Colonic mucosa (tissue), 4 donors: ENCODE results near the gene SFMBT1. TPM values are rescaled to one million over a fixed set of nuclear protein-coding genes. Genes with fewer than 3 reads are reported as not detected.

Experiments
- DNase-seq: peaks from one replicate; pipeline ENCODE4 v3.0.0-alpha.2; 2020
- H3K27ac ChIP-seq: fragments of 200-600 bp; one replicate; pipeline ENCODE4 v1.8.0; 2021
- H3K27me3 ChIP-seq: fragments of 200-600 bp; one replicate; pipeline ENCODE4 v1.8.0; 2021
- H3K36me3 ChIP-seq: fragments of 200-600 bp; one replicate; pipeline ENCODE4 v1.8.0; 2021
- H3K4me1 ChIP-seq: fragments of 200-600 bp; one replicate; pipeline ENCODE4 v1.8.0; 2021; ENCODE audit warnings: mild to moderate bottlenecking
- H3K4me3 ChIP-seq: fragments of 200-600 bp; one replicate; pipeline ENCODE4 v1.8.0; 2021
- H3K9ac ChIP-seq, 2 donors: one replicate each; pipeline ENCODE4 v1.7.0; 2013; ENCODE audit warnings: control low read depth in 2 of 2, low read depth in 2 of 2, low read length in 2 of 2
- H3K9me3 ChIP-seq: fragments of 200-600 bp; one replicate; pipeline ENCODE4 v1.8.0; 2021
- intact Hi-C: fragments of 100-400 bp; cut with DNase I; formaldehyde crosslinking; loops from one replicate; pipeline ENCODE4 v1.14.1; 2022
- total RNA-seq, 2 donors: library from RNA; stranded (reverse); fragmentation: NEBNext Ultra II Directional in 1 of 2; extraction: Animal tissue kit (Norgen Biotek cat#: 25700) in 1 of 2; gene quantifications; one replicate each; pipeline ENCODE4 v1.2.1, GENCODE V29; 2021
- TF ChIP-seq, protein P1 (sequence below): fragments of 200-600 bp; IDR thresholded peaks from one replicate; pipeline ENCODE4 v1.8.0; 2022; ENCODE audit warnings: antibody characterized with exemption, mild to moderate bottlenecking
- donor health status: healthy.
- donor health status: DM: no; HTN: no; CAD: no.
- donor health status: DM: no; HTN: no; CAD: no.

Gene SFMBT1
- total RNA-seq, 2 donors from 2014 or later: 19.4 to 30.8 TPM

GRCh38 chr3:53032609-53033008 is 13.3 kb downstream of the SFMBT1 start:
- intact Hi-C loops: no loop called here
- Histone ChIP-seq H3K4me3 (no peak overlapping the region), H3K9ac (no peak overlapping the region), H3K4me1 (no peaks in the 10 kb centered on the region), H3K9me3 (no peaks in the 10 kb centered on the region), H3K27me3 (no peaks in the 10 kb centered on the region), H3K36me3 (no peaks in the 10 kb centered on the region), H3K27ac (no peak overlapping the region)
- TF ChIP-seq, protein P1, sequence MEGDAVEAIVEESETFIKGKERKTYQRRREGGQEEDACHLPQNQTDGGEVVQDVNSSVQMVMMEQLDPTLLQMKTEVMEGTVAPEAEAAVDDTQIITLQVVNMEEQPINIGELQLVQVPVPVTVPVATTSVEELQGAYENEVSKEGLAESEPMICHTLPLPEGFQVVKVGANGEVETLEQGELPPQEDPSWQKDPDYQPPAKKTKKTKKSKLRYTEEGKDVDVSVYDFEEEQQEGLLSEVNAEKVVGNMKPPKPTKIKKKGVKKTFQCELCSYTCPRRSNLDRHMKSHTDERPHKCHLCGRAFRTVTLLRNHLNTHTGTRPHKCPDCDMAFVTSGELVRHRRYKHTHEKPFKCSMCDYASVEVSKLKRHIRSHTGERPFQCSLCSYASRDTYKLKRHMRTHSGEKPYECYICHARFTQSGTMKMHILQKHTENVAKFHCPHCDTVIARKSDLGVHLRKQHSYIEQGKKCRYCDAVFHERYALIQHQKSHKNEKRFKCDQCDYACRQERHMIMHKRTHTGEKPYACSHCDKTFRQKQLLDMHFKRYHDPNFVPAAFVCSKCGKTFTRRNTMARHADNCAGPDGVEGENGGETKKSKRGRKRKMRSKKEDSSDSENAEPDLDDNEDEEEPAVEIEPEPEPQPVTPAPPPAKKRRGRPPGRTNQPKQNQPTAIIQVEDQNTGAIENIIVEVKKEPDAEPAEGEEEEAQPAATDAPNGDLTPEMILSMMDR: no peak
- DNase-seq: no peak

GRCh38 chr3:53030619-53031449 is 15.0 kb downstream of the SFMBT1 start:
- intact Hi-C loops: no loop called here
- TF ChIP-seq, protein P1: no peak
- DNase-seq: peak; percentile 68
- H3K4me3 ChIP-seq: no peak overlapping the region
- no peaks in the 10 kb centered on the region for H3K27me3 ChIP-seq
- H3K4me1 ChIP-seq: no peaks in the 10 kb centered on the region
- no peak overlapping the region for H3K27ac ChIP-seq
- no peak overlapping the region for H3K9ac ChIP-seq
- no peaks in the 10 kb centered on the region for H3K9me3 ChIP-seq
- H3K36me3 ChIP-seq: no peaks in the 10 kb centered on the region

DNA sequence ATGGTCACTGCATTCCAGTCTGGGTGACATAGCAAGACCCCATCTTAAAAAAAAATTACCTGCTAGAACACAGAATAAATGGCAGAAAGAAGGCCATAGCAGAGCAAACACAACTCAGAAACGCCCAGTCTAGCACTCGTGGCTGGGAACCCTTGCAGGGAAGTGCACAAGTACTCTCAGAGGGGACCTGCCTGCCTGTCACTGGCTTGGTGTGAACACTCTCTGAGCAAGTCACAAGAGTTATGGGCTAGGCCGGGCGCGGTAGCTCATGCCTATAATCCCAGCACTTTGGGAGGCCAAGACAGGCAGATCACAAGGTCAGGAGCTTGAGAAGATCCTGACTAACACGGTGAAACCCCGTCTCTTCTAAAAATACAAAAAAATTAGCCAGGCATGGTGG is 17.2 kb downstream of the SFMBT1 start:
- no peaks in the 10 kb centered on the region for H3K27me3 ChIP-seq
- H3K9ac ChIP-seq: no peak overlapping the region
- H3K27ac ChIP-seq: no peak overlapping the region
- TF ChIP-seq, protein P1: no peak
- no peaks in the 10 kb centered on the region for H3K36me3 ChIP-seq
- no peak overlapping the region for H3K4me3 ChIP-seq
- H3K9me3 ChIP-seq: no peaks in the 10 kb centered on the region
- DNase-seq: no peak
- intact Hi-C loops: no loop called here
- no peaks in the 10 kb centered on the region for H3K4me1 ChIP-seq

DNA sequence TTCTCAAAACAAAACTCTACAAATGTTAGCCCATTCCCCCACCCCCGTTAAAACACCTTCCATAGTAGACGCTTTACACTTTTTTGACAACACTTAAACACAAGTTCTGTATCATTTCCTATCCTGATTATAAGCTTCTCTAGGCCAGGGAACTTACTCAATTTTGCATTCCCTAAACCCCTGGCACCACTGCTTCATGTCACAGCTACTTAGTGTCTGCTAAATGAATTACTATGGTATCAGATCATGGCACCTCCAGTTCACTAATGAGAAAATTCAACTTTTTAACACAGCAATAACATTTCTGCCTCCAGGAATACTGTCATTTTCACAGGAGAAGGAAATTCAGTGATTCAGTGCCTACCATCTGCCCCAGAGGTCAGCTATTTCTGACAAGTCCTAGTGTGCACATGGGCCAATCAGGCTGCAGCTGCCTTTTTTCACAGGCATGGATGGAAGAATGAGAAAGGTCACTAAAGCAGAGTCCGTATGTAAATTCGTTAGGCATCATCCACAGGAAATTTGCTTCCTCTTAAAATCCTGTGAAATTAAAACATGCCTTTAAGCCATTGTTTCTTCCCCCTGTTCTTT is 18.5 kb downstream of the SFMBT1 start:
- Histone ChIP-seq H3K4me3 (no peak overlapping the region), H3K27me3 (no peaks in the 10 kb centered on the region), H3K9ac (no peak overlapping the region), H3K36me3 (no peaks in the 10 kb centered on the region), H3K9me3 (no peaks in the 10 kb centered on the region), H3K27ac (no peak overlapping the region), H3K4me1 (no peaks in the 10 kb centered on the region)
- intact Hi-C loops: no loop called here
- no peak for DNase-seq
- TF ChIP-seq, protein P1: no peak

DNA sequence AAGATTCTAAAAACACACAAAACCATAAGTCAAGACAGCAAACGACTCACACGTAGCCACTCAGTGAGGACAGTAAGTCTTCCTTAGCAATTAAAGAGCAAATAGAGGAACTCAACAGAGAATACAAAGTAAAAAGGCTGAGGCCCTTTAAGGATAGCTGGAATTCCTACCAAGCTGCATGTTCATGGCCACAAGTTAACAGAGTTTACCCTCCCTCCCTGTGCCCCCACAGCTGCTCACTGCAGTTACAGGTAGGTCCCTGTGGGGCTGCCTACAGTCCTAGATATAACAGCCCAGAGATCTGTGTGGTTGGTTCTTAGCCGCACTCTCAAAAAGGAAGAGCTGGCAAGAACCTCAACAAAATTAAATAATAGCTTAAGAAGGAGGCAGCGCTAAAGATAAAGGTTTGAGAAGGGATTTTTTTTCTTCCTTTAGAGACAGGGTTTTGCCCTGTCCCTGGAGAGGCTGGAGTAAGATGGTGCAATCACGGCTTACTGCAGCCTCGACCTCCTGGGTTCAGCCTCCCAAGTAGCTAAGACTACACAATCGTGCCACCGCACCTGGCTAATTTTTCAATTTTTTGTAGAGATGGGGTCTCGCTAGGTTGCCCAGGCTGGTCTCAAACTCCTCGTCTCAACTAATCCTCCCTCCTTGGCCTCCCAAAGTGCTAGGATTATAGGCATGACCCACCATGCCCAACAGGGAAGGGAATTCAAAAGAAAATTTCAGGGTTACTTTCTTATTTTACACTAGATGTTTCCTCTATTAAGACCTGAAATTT is 19.3 kb downstream of the SFMBT1 start:
- Histone ChIP-seq H3K27me3 (no peaks in the 10 kb centered on the region), H3K36me3 (no peaks in the 10 kb centered on the region), H3K4me1 (no peaks in the 10 kb centered on the region), H3K9me3 (no peaks in the 10 kb centered on the region), H3K4me3 (no peak overlapping the region), H3K27ac (no peak overlapping the region), H3K9ac (no peak overlapping the region)
- DNase-seq: no peak
- TF ChIP-seq, protein P1: no peak
- intact Hi-C loops: no loop called here
